ENCODE data around the gene DOCK7.

- no peak for TF ChIP-seq CTCF (IDR thresholded peaks at IDR 0.05; ENCODE audit: control extremely low read depth in 1 of 3, insufficient read depth in 1 of 3, low read depth in 1 of 3, low read length in 3 of 3)
- no peak for TF ChIP-seq POLR2A (IDR thresholded peaks at IDR 0.05; ENCODE audit: control extremely low read depth in 1 of 2, low read depth in 2 of 2, low read length in 2 of 2)
- no peak for TF ChIP-seq EZH2 (IDR thresholded peaks at IDR 0.05; ENCODE audit: low read depth, low read length, severe bottlenecking)
- TF ChIP-seq ZNF274 (IDR thresholded peaks at IDR 0.05; ENCODE audit: borderline replicate concordance, extremely low read depth, low read length) = no peak
- TF ChIP-seq JUN (IDR thresholded peaks at IDR 0.05; ENCODE audit: low read depth, low read length) = no peak
- no peak for TF ChIP-seq USF2 (IDR thresholded peaks at IDR 0.05; ENCODE audit: low read length)
- TF ChIP-seq POLR2AphosphoS5 (IDR thresholded peaks at IDR 0.05; ENCODE audit: low read depth, low read length) = no peak
- TF ChIP-seq CREB1 (IDR thresholded peaks at IDR 0.05) = no peak
Observed at GRCh38 chr1:62439652-62440371, 248.4 kb downstream of the DOCK7 start.

All from H1 (cell line).